ENCODE results near the gene NUDT21.
A peak's percentile ranks its signal among the peaks of the same experiment; 100 is the strongest.
"Not testable (repeated sequence)": the region's sequence is repeated elsewhere in the genome, so short reads cannot be mapped to it uniquely, and the experiment has no call there.

The NUDT21 gene

DNA sequence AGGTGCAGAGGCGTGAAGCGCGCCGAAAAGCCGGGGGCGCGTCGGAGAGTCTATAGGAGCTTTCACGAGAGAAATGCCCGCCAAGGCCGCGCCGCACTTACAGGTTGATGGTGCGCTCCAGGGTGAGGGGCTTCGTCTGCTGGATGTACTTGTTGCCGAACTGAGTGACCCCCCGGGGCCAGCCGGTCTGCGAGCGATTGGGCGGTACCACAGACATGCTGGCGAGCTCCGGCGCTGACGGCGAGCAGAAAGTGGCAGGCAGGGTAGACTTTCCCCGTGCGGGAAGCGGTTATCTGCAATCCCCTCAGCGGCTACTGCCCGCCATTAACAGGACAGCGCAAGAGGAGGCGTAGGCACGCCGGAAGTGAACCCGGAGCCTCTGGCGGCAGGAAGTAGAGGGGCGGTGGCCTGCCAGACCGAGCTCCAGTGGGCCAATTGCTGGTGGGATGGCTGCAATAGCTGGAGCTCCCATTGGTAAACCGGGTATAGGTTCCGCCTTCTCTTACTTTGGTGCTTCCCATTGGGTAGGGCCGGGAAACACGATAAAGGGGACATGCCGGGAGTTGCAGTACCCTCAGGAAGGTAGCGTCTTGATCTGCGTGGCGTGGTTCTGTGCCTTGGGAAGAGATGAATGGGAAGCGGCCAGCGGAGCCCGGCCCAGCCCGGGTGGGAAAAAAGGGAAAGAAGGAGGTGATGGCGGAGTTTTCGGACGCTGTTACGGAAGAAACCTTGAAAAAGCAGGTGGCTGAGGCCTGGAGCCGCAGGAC is at the start of gene NUDT21, which contains the start of gene OGFOD1:
TSS of gene NUDT21 (minus strand) at position 347 of the 767 bp plus-strand sequence. CDS start at position 217, 130 bp downstream.
TSS of gene OGFOD1 (plus strand) at position 569 of the 767 bp plus-strand sequence. CDS start at position 628, 59 bp downstream.
- DNase-seq, result peak; percentile 86

GRCh38 chr16:56493815-56494214 is 42.7 kb upstream of the NUDT21 start:
- DNase-seq, result no peak

DNA sequence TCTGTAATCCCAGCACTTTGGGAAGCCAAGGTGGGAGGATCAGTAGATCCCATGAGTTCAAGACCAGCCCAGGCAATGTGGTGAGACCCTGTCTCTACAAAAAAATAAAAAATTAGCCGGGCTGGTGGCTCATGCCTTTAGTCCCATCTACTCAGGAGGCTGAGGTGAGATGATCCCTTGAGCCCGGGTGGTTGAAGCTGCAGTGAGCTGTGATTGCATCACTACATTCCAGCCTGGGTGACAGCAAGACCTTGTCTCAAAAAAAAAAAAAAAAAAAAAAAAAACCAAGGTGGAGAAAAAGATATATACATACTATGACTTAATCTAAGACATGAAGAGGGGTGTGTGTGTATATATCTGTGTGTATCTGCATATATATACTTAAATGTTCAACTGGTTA is 42.0 kb upstream of the NUDT21 start:
- no peak for DNase-seq

DNA sequence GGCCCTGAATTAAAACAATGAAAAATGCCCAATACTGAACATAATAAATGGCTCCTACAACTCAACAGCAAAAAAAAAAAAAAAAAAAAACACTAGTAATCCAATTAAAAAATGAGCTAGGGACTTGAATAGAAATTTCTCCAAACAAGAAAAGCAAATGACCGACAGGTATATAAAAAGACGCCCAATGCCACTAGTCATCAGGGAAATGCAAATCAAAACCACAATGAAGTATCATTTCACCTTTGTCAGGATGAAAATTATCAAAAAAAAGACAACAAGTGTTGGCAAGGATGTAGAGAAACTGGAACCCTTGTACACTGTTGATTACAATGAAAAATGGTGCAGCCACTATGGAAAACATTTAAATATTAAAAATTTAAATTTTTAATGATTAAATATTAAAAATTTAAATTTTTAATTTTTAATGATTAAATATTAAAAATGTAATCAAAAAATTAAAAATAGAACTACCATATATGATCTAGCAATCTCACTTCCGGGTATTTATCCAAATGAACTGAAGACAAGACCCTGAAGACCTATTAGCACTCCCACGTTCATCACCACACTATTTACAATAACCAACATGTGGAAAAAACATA is 40.6 kb upstream of the NUDT21 start:
- no peak for DNase-seq

GRCh38 chr16:56488868-56489267 is 37.7 kb upstream of the NUDT21 start:
- DNase-seq, result not testable (repeated sequence)

DNA sequence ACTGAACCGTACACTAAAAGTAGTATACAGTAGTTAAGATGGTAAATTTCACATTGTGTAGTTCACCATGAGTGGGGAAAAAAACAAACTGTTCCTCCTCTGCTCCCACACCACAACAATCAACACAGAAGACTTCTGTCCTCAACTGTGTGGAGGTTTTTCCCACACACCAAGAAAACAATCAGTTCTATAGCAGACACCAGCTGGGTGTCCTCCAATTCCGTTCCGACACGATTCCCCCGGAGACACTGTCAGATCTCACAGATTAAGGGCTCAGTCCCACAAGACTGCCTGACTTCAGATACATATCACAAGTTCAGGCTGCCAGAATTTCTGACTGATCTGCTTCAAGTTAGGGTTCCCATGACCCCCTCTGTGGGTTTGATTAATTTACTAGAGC is 36.9 kb upstream of the NUDT21 start:
- DNase-seq, result no peak

DNA sequence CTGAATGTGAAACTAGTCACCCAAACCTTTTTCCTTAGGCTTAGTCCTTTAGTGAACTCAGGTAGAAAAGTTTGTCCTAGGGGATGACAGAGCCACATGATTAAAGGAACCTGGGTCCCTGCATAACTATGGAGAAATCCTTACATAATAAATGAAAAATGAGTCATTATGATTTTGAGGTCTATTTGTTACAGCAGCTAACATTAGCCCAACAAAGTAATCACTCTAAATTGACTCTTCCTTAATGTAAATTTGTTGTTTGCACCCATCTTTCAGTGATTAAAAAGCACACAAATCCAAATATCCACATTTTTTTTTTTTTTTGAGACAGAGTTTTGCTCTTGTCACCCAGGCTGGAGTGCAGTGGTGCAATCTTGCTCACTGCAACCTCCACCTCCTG is 32.3 kb upstream of the NUDT21 start:
- DNase-seq, result no peak

GRCh38 chr16:56482683-56483236 is 31.6 kb upstream of the NUDT21 start:
- no peak for DNase-seq

- DNase-seq, result no peak
These were observed 30.5 kb upstream of the NUDT21 start for GRCh38 chr16:56481468-56482122.

GRCh38 chr16:56480776-56481467 is 29.8 kb upstream of the NUDT21 start:
- DNase-seq, result no peak

- no peak for DNase-seq
These were observed 28.3 kb upstream of the NUDT21 start for GRCh38 chr16:56479469-56479868.

GRCh38 chr16:56478281-56479049 is 27.3 kb upstream of the NUDT21 start:
- DNase-seq, result no peak

DNA sequence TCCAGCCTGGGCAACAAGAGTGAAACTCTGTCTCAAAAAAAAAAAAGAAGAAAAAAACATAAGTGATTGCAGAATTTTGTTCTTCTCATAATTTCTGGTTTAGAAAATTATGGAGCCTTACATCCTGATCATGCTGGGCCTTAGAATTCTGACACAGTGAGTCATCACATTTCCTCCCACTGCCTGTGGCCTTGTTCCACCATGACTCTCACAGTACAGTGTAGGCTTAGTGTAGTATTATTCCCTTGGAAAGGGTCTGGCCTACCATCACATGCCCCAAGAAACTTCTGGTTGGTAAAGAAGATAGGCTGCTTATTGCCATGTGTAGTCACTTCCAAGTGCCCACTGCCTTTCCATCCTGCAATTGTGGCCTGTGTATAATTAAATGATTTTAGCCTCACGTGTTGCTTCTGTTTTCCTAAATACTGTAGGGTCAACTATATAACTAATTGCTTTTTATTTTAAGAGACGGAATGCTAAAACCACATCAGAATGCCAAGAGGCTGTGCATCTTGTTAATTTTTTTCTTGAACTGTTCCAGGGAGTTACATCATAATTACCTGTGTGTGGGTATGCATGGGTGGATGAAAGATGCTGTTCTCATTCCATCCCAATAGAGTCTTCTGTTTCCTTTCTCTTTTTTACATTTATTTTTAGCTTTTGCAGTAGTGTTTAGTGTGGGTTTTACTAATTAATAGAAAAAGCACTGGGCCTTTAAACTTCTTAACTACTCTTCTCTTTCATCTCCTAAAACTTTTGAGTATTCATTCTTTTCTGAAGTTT is 26.2 kb upstream of the NUDT21 start:
- no peak for DNase-seq

DNA sequence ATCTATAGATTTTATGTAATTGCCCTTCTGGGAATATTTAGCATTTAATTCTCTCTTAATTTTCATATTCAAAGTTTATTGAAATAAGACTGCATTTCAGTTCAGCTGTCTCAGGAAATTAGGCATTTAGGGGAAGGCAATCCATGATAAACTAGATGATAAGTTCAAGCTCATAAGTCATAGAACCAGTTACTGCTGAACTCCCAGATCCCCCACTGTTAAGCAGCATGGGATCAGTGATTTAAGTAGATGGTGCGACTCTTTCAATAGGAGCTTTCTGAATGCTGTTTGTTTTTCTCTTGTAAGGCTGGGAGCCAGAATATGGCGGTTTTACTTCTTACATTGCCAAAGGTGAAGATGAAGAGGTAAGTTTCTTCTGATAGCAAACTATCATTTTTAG is 24.1 kb upstream of the NUDT21 start:
- no peak for DNase-seq

DNA sequence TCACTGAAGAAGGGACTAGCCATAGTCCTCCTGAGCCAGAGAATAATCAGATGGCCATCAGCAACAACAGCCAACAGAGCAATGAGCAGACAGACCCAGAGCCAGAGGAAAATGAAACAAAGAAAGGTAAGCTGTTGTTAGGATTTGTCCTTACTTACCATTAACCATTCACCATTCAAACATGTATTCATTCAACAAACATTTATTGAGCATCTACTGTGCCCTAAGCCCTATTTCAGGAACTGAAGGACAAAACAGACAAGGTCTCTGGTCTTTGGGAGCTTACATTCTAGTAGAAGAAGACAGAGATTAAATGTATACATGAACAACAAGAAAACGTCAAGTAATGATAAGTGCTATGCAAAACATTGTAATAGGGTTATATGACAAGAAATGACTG is 19.5 kb upstream of the NUDT21 start:
- no peak for DNase-seq

- no peak for DNase-seq
These were observed 19.1 kb upstream of the NUDT21 start for GRCh38 chr16:56470232-56470631.

- no peak for DNase-seq
These were observed 18.6 kb upstream of the NUDT21 start for GRCh38 chr16:56469748-56470147.

- no peak for DNase-seq
These were observed 17.7 kb upstream of the NUDT21 start for GRCh38 chr16:56468800-56469199.

GRCh38 chr16:56466344-56466743 is 15.2 kb upstream of the NUDT21 start:
- DNase-seq, result no peak

DNA sequence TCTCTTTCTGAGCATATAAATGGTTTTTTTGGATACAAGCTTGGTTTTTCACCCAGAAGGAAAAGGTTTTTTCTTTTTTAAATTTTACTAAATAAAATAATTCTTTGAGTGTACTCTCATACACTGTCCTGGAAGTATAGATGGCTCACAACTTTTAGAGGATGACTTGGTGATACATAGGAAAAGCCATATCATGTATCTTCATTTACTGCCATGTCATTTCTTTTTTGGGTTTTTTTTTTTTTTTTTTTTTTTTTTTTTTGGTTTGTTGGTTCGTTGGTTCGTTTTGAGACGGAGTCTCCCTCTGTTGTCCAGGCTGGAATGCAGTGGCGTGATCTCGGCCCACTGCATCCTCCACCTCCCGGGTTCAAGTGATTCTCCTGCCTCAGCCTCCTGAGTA is 12.0 kb upstream of the NUDT21 start:
- DNase-seq, result no peak

DNA sequence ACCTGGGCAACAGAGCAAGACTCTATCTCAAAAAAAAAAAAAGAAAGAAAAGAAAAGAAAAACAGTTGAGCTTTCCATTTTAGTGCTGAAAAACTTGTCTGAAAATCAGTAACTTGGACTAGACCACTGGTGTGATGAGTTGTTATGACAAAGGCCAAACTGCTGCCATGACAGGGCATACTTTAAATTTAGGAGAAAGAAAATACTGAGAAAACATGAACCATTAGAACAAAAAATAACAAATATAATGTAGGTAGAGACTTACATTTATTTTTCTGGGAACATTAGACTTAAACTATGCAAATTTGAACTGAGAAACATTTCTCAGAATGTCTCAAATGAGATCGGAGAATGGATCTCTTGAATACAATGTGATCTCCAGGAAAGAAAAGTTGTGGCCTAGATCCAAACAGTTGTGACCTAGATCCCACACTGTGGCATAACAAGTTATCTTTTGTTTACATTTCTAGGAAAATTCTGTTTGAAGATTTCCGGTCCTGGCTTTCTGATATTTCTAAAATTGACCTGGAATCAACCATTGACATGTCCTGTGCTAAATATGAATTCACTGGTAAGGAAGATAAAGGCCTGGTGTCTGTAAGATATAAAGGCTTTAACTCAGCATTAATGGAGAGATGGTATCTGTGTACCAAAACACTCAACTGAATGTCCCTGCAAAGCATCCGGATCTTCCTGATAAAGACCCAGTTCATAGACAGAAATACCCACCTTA is 11.1 kb upstream of the NUDT21 start:
- DNase-seq, result no peak
